Osteoblast (primary cell): ENCODE measurements around the gene DAPP1. TPM values are rescaled to one million over a fixed set of nuclear protein-coding genes. Genes with fewer than 3 reads are reported as not detected.
A peak's percentile ranks its signal among the peaks of the same experiment; 100 is the strongest.

Source experiments
- DNase-seq: peaks from one replicate; pipeline ENCODE4 v3.0.0; 2011; ENCODE audit warnings: low spot score, mixed read lengths; ENCODE audit not compliant: insufficient read length; ENCODE audit errors: missing footprints
- H2AFZ ChIP-seq: 2 replicates; pipeline ENCODE4 v1.6.0; 2011; ENCODE audit warnings: mild to moderate bottlenecking, low read length
- H3K27ac ChIP-seq: 2 replicates; pipeline ENCODE4 v1.5.1; 2011; ENCODE audit warnings: mild to moderate bottlenecking, low read depth, low read length, moderate library complexity
- H3K27me3 ChIP-seq: 2 replicates; pipeline ENCODE4 v1.6.0; 2012; ENCODE audit warnings: mild to moderate bottlenecking, control low read depth, inconsistent platforms, low read length, moderate library complexity; ENCODE audit not compliant: insufficient read depth
- H3K36me3 ChIP-seq: 2 replicates; pipeline ENCODE4 v1.5.1; 2011; ENCODE audit warnings: mild to moderate bottlenecking, low read length, control low read depth, moderate library complexity; ENCODE audit not compliant: insufficient read depth
- H3K4me1 ChIP-seq: 2 replicates; pipeline ENCODE4 v1.5.1; 2011; ENCODE audit warnings: mild to moderate bottlenecking, low read length, control low read depth, moderate library complexity; ENCODE audit not compliant: insufficient read depth
- H3K4me2 ChIP-seq: 2 replicates; pipeline ENCODE4 v1.6.0; 2011; ENCODE audit warnings: mild to moderate bottlenecking, low read length; ENCODE audit not compliant: insufficient read depth
- H3K4me3 ChIP-seq: fragments of 200-600 bp; sonication (generic); 3 replicates; pipeline ENCODE4 v1.5.1; 2012; ENCODE audit warnings: mild to moderate bottlenecking, low read length, inconsistent platforms; ENCODE audit not compliant: insufficient read depth
- H3K79me2 ChIP-seq: 2 replicates; pipeline ENCODE4 v1.6.0; 2012; ENCODE audit warnings: mild to moderate bottlenecking, low read length, control low read depth, inconsistent platforms; ENCODE audit not compliant: insufficient read depth
- H3K9me3 ChIP-seq: 2 replicates; pipeline ENCODE4 v1.5.1; 2011; ENCODE audit warnings: low read depth, low read length, control low read depth
- H4K20me1 ChIP-seq: 2 replicates; pipeline ENCODE4 v1.6.0; 2012; ENCODE audit warnings: mild to moderate bottlenecking, low read length, control low read depth; ENCODE audit not compliant: insufficient read depth
- CTCF ChIP-seq: IDR thresholded peaks from 2 replicates; pipeline ENCODE4 v1.5.1; 2011; ENCODE audit warnings: mild to moderate bottlenecking, low read depth, low read length, moderate library complexity; ENCODE audit errors: extremely low read depth
- total RNA-seq: library from RNA; depleted of rRNA; stranded (reverse); fragments of >200 nt; gene quantifications from 2 replicates; pipeline ENCODE4 v1.2.3, GENCODE V29; 2012

Gene DAPP1
- total RNA-seq, 1 donor, result not detected

GRCh38 chr4:99893839-99894160 lies 77.2 kb downstream of the DAPP1 start:
- Histone ChIP-seq H3K79me2 (peaks cover 51% of the 10 kb centered on the region), H4K20me1 (no peaks in the 10 kb centered on the region), H3K36me3 (peaks cover 10% of the 10 kb centered on the region), H2AFZ (peak overlapping the region; percentile 97), H3K4me2 (peak overlapping the region; percentile 98), H3K27ac (peak overlapping the region; percentile 87), H3K27me3 (no peaks in the 10 kb centered on the region), H3K4me1 (peaks cover 11% of the 10 kb centered on the region), H3K9me3 (no peaks in the 10 kb centered on the region), H3K4me3 (peak overlapping the region; percentile 97)
- no peak for TF ChIP-seq CTCF
- no peak for DNase-seq

- H3K4me2 ChIP-seq, result peak within 1 kb of the TSS; percentile 98
- H3K36me3 ChIP-seq, result peaks cover 5% of the 10 kb centered on the region
- TF ChIP-seq CTCF, result no peak
- peak within 1 kb of the TSS; percentile 97 for H2AFZ ChIP-seq
- H3K27ac ChIP-seq, result peak within 1 kb of the TSS; percentile 87
- DNase-seq, result peak; percentile 94
- no peaks in the 10 kb centered on the region for H3K27me3 ChIP-seq
- H3K4me1 ChIP-seq, result peaks cover 11% of the 10 kb centered on the region
- H3K9me3 ChIP-seq, result no peaks in the 10 kb centered on the region
- no peaks in the 10 kb centered on the region for H4K20me1 ChIP-seq
- peak within 1 kb of the TSS; percentile 97 for H3K4me3 ChIP-seq
- peaks cover 46% of the 10 kb centered on the region for H3K79me2 ChIP-seq
These were observed 77.8 kb downstream of the DAPP1 start, which contains the start of gene LAMTOR3 for GRCh38 chr4:99894161-99894997. Gene LAMTOR3 (minus strand): TSS chr4:99894427. CDS start chr4:99893963, 464 bp downstream.

GRCh38 chr4:99894998-99895397 lies 78.4 kb downstream of the DAPP1 start:
- Histone ChIP-seq H3K4me1 (peaks cover 11% of the 10 kb centered on the region), H3K27me3 (no peaks in the 10 kb centered on the region), H2AFZ (peak overlapping the region; percentile 93), H4K20me1 (no peaks in the 10 kb centered on the region), H3K27ac (peak overlapping the region; percentile 64), H3K9me3 (no peaks in the 10 kb centered on the region), H3K4me3 (peak overlapping the region; percentile 97), H3K4me2 (peak overlapping the region; percentile 92), H3K79me2 (peaks cover 42% of the 10 kb centered on the region), H3K36me3 (peaks cover 3% of the 10 kb centered on the region)
- TF ChIP-seq CTCF, result no peak
- no peak for DNase-seq

- peaks cover 13% of the 10 kb centered on the region for H3K36me3 ChIP-seq
- no peaks in the 10 kb centered on the region for H3K27me3 ChIP-seq
These were observed 98.8 kb downstream of the DAPP1 start for GRCh38 chr4:99915449-99915848.

More at GRCh38 chr4:99915449-99915848, 98.8 kb downstream of the DAPP1 start:
- Histone ChIP-seq H3K4me3 (no peak overlapping the region), H2AFZ (no peak overlapping the region), H3K4me1 (no peaks in the 10 kb centered on the region), H3K9me3 (no peaks in the 10 kb centered on the region), H3K79me2 (peaks cover 5% of the 10 kb centered on the region), H3K27ac (no peak overlapping the region), H4K20me1 (no peaks in the 10 kb centered on the region), H3K4me2 (no peak overlapping the region)
- DNase-seq, result no peak
- TF ChIP-seq CTCF, result no peak
